Measurements from ENCODE around the gene TIA1.
"Not testable (repeated sequence)": the region's sequence is repeated elsewhere in the genome, so short reads cannot be mapped to it uniquely, and the experiment has no call there.

The TIA1 gene

GRCh38 chr2:70181363-70181956 lies 67.0 kb downstream of the TIA1 start:
- Histone ChIP-seq H4K91ac (ENCODE audit: low read length) (no peak overlapping the region), H2AFZ (ENCODE audit: low read depth, low read length) (no peak overlapping the region)

GRCh38 chr2:70173520-70173919 lies 74.9 kb downstream of the TIA1 start:
- Histone ChIP-seq H3K18ac (ENCODE audit: low read depth in 1 of 2, low read length in 2 of 2) (no peak overlapping the region), H3K14ac (ENCODE audit: low read length in 2 of 2) (no peak overlapping the region), H2AFZ (ENCODE audit: low read depth, low read length) (no peak overlapping the region), H3K23ac (ENCODE audit: low read length in 2 of 2) (no peak overlapping the region), H2BK15ac (ENCODE audit: low read depth, poor library complexity, severe bottlenecking) (no peak overlapping the region), H3K9me3 (ENCODE audit: control insufficient read depth, low read length) (no peaks in the 10 kb centered on the region), H3K4me2 (ENCODE audit: low read length, poor library complexity, severe bottlenecking) (no peak overlapping the region), H2BK12ac (ENCODE audit: low read length in 2 of 2) (no peak overlapping the region), H4K91ac (ENCODE audit: low read length) (no peak overlapping the region), H3K4ac (ENCODE audit: low read depth in 1 of 2, low read length in 2 of 2) (no peak overlapping the region), H3K27ac (ENCODE audit: low read length, poor library complexity, severe bottlenecking) (no peak overlapping the region), H2AK5ac (ENCODE audit: low read length, severe bottlenecking) (no peak overlapping the region), H2BK5ac (ENCODE audit: low read depth, low read length, poor library complexity, severe bottlenecking) (no peak overlapping the region), H3K4me3 (ENCODE audit: insufficient read depth in 1 of 2, low read depth in 1 of 2, low read length in 2 of 2) (no peak overlapping the region), H3K9ac (ENCODE audit: low read length) (no peak overlapping the region), H3K27me3 (ENCODE audit: control insufficient read depth in 1 of 2, insufficient read depth in 1 of 2, low read length in 2 of 2) (no peaks in the 10 kb centered on the region), H4K8ac (ENCODE audit: low read length) (no peak overlapping the region), H3K4me1 (ENCODE audit: control insufficient read depth, insufficient read depth, low read depth, low read length) (no peaks in the 10 kb centered on the region), H2BK120ac (ENCODE audit: low read depth, low read length) (no peak overlapping the region), H3K79me1 (replicated peaks; ENCODE audit: low read length, poor library complexity, severe bottlenecking) (peaks cover 2% of the 10 kb centered on the region), H3K36me3 (ENCODE audit: control insufficient read depth in 1 of 2, insufficient read depth in 2 of 2, low read depth in 1 of 2, low read length in 2 of 2) (peaks cover 14 to 71% of the 10 kb centered on the region in 2 experiments)
- WGBS = 89% methylated on average over 6 of the region's 8 CpGs
- peak; percentile 10 for DNase-seq

More at GRCh38 chr2:70181363-70181956, 67.0 kb downstream of the TIA1 start:
- no peak overlapping the region for H2BK15ac ChIP-seq (ENCODE audit: low read depth, poor library complexity, severe bottlenecking)
- no peak overlapping the region for H3K23ac ChIP-seq (ENCODE audit: low read length in 2 of 2)
- DNase-seq = no peak
- H3K36me3 ChIP-seq (ENCODE audit: control insufficient read depth in 1 of 2, insufficient read depth in 2 of 2, low read depth in 1 of 2, low read length in 2 of 2) = peaks cover 8 to 47% of the 10 kb centered on the region in 2 experiments
- no peak overlapping the region for H2BK5ac ChIP-seq (ENCODE audit: low read depth, low read length, poor library complexity, severe bottlenecking)
- no peak overlapping the region for H3K4me2 ChIP-seq (ENCODE audit: low read length, poor library complexity, severe bottlenecking)
- H3K79me1 ChIP-seq (replicated peaks; ENCODE audit: low read length, poor library complexity, severe bottlenecking) = peaks cover 7% of the 10 kb centered on the region
- no peak overlapping the region for H4K8ac ChIP-seq (ENCODE audit: low read length)
- WGBS = 96% methylated on average over 16 of the region's 16 CpGs
- H3K27ac ChIP-seq (ENCODE audit: low read length, poor library complexity, severe bottlenecking) = peak overlapping the region; percentile 21
- no peak overlapping the region for H3K4me3 ChIP-seq (ENCODE audit: insufficient read depth in 1 of 2, low read depth in 1 of 2, low read length in 2 of 2)
- no peak overlapping the region for H2BK12ac ChIP-seq (ENCODE audit: low read length in 2 of 2)
- no peaks in the 10 kb centered on the region for H3K27me3 ChIP-seq (ENCODE audit: control insufficient read depth in 1 of 2, insufficient read depth in 1 of 2, low read length in 2 of 2)
- H3K14ac ChIP-seq (ENCODE audit: low read length in 2 of 2) = no peak overlapping the region
- peaks cover 6% of the 10 kb centered on the region for H3K4me1 ChIP-seq (ENCODE audit: control insufficient read depth, insufficient read depth, low read depth, low read length)
- H3K4ac ChIP-seq (ENCODE audit: low read depth in 1 of 2, low read length in 2 of 2) = no peak overlapping the region
- no peak overlapping the region for H2BK120ac ChIP-seq (ENCODE audit: low read depth, low read length)
- H3K9me3 ChIP-seq (ENCODE audit: control insufficient read depth, low read length) = no peaks in the 10 kb centered on the region
- no peak overlapping the region for H3K18ac ChIP-seq (ENCODE audit: low read depth in 1 of 2, low read length in 2 of 2)
- no peak overlapping the region for H2AK5ac ChIP-seq (ENCODE audit: low read length, severe bottlenecking)
- no peak overlapping the region for H3K9ac ChIP-seq (ENCODE audit: low read length)

- not testable (repeated sequence) for H3K27ac ChIP-seq (ENCODE audit: low read length, poor library complexity, severe bottlenecking); H3K4me3 ChIP-seq (ENCODE audit: insufficient read depth in 1 of 2, low read depth in 1 of 2, low read length in 2 of 2); H2BK120ac ChIP-seq (ENCODE audit: low read depth, low read length); H3K18ac ChIP-seq (ENCODE audit: low read depth in 1 of 2, low read length in 2 of 2); H2BK15ac ChIP-seq (ENCODE audit: low read depth, poor library complexity, severe bottlenecking); H3K79me1 ChIP-seq (replicated peaks; ENCODE audit: low read length, poor library complexity, severe bottlenecking); H3K4me2 ChIP-seq (ENCODE audit: low read length, poor library complexity, severe bottlenecking); H3K4ac ChIP-seq (ENCODE audit: low read depth in 1 of 2, low read length in 2 of 2); DNase-seq; H4K91ac ChIP-seq (ENCODE audit: low read length); H3K9me3 ChIP-seq (ENCODE audit: control insufficient read depth, low read length); H3K4me1 ChIP-seq (ENCODE audit: control insufficient read depth, insufficient read depth, low read depth, low read length); H3K9ac ChIP-seq (ENCODE audit: low read length); H3K14ac ChIP-seq (ENCODE audit: low read length in 2 of 2); H2BK5ac ChIP-seq (ENCODE audit: low read depth, low read length, poor library complexity, severe bottlenecking); H2AFZ ChIP-seq (ENCODE audit: low read depth, low read length); H2AK5ac ChIP-seq (ENCODE audit: low read length, severe bottlenecking); H3K27me3 ChIP-seq (ENCODE audit: control insufficient read depth in 1 of 2, insufficient read depth in 1 of 2, low read length in 2 of 2); H4K8ac ChIP-seq (ENCODE audit: low read length); H3K23ac ChIP-seq (ENCODE audit: low read length in 2 of 2); H2BK12ac ChIP-seq (ENCODE audit: low read length in 2 of 2)
- H3K36me3 ChIP-seq (ENCODE audit: control insufficient read depth in 1 of 2, insufficient read depth in 2 of 2, low read depth in 1 of 2, low read length in 2 of 2) = peaks cover 25 to 62% of the 10 kb centered on the region in 2 experiments
- 98% methylated on average over 11 of the region's 11 CpGs for WGBS
Measured at GRCh38 chr2:70169654-70170245, 78.7 kb downstream of the TIA1 start.

- H3K18ac ChIP-seq (ENCODE audit: low read depth in 1 of 2, low read length in 2 of 2) = no peak overlapping the region
- no peak overlapping the region for H3K14ac ChIP-seq (ENCODE audit: low read length in 2 of 2)
- no peak overlapping the region for H2AK5ac ChIP-seq (ENCODE audit: low read length, severe bottlenecking)
- no peak overlapping the region for H3K9ac ChIP-seq (ENCODE audit: low read length)
- no peak overlapping the region for H3K4me2 ChIP-seq (ENCODE audit: low read length, poor library complexity, severe bottlenecking)
- H2BK5ac ChIP-seq (ENCODE audit: low read depth, low read length, poor library complexity, severe bottlenecking) = no peak overlapping the region
- no peaks in the 10 kb centered on the region for H3K79me1 ChIP-seq (replicated peaks; ENCODE audit: low read length, poor library complexity, severe bottlenecking)
- WGBS = 96% methylated on average over 2 of the region's 2 CpGs
- H2AFZ ChIP-seq (ENCODE audit: low read depth, low read length) = no peak overlapping the region
- no peak overlapping the region for H3K23ac ChIP-seq (ENCODE audit: low read length in 2 of 2)
- no peak for DNase-seq
- H2BK15ac ChIP-seq (ENCODE audit: low read depth, poor library complexity, severe bottlenecking) = no peak overlapping the region
- H4K8ac ChIP-seq (ENCODE audit: low read length) = no peak overlapping the region
- H3K4me3 ChIP-seq (ENCODE audit: insufficient read depth in 1 of 2, low read depth in 1 of 2, low read length in 2 of 2) = no peak overlapping the region
- H3K4ac ChIP-seq (ENCODE audit: low read depth in 1 of 2, low read length in 2 of 2) = no peak overlapping the region
- H4K91ac ChIP-seq (ENCODE audit: low read length) = no peak overlapping the region
- no peak overlapping the region for H2BK12ac ChIP-seq (ENCODE audit: low read length in 2 of 2)
- H3K36me3 ChIP-seq (ENCODE audit: control insufficient read depth in 1 of 2, insufficient read depth in 2 of 2, low read depth in 1 of 2, low read length in 2 of 2) = peaks cover 24 to 35% of the 10 kb centered on the region in 2 experiments
- no peak overlapping the region for H3K27ac ChIP-seq (ENCODE audit: low read length, poor library complexity, severe bottlenecking)
- no peaks in the 10 kb centered on the region for H3K9me3 ChIP-seq (ENCODE audit: control insufficient read depth, low read length)
- H3K27me3 ChIP-seq (ENCODE audit: control insufficient read depth in 1 of 2, insufficient read depth in 1 of 2, low read length in 2 of 2) = no peaks in the 10 kb centered on the region
- H3K4me1 ChIP-seq (ENCODE audit: control insufficient read depth, insufficient read depth, low read depth, low read length) = no peaks in the 10 kb centered on the region
- H2BK120ac ChIP-seq (ENCODE audit: low read depth, low read length) = no peak overlapping the region
Measured at GRCh38 chr2:70161069-70161534, 87.3 kb downstream of the TIA1 start.
